ENCODE measurements around the gene IL19. TPM values are rescaled to one million over a fixed set of nuclear protein-coding genes. Genes with fewer than 3 reads are reported as not detected.
A peak's percentile ranks its signal among the peaks of the same experiment; 100 is the strongest.

The IL19 gene
- not detected in 2 replicates for total RNA-seq (2014; rRNA removed; shearing (Covaris generic))

GRCh38 chr1:206770531-206771337, at the start of gene IL19:
TSS of gene IL19 (plus strand) at chr1:206770773. CDS start at chr1:206836663, 65,890 bp downstream.
- DNase-seq (ENCODE audit: low spot score), result no peak

- DNase-seq (ENCODE audit: low spot score), result no peak
Observed at GRCh38 chr1:206721454-206721853, 49.1 kb upstream of the IL19 start.

GRCh38 chr1:206722751-206723461, 47.7 kb upstream of the IL19 start:
- DNase-seq (ENCODE audit: low spot score), result no peak

GRCh38 chr1:206723462-206723804, 47.1 kb upstream of the IL19 start:
- DNase-seq (ENCODE audit: low spot score), result no peak

GRCh38 chr1:206723805-206724472, 46.6 kb upstream of the IL19 start:
- DNase-seq (ENCODE audit: low spot score), result no peak

- DNase-seq (ENCODE audit: low spot score), result peak; percentile 37
Observed at GRCh38 chr1:206725109-206725963, 45.2 kb upstream of the IL19 start.

- no peak for DNase-seq (ENCODE audit: low spot score)
Observed at GRCh38 chr1:206727981-206728696, 42.4 kb upstream of the IL19 start.

- no peak for DNase-seq (ENCODE audit: low spot score)
Observed at GRCh38 chr1:206728697-206728987, 41.9 kb upstream of the IL19 start.

GRCh38 chr1:206729050-206729449, 41.5 kb upstream of the IL19 start:
- no peak for DNase-seq (ENCODE audit: low spot score)

- no peak for DNase-seq (ENCODE audit: low spot score)
Observed at GRCh38 chr1:206729507-206729906, 41.1 kb upstream of the IL19 start.

GRCh38 chr1:206732508-206732907, 38.1 kb upstream of the IL19 start:
- no peak for DNase-seq (ENCODE audit: low spot score)

- no peak for DNase-seq (ENCODE audit: low spot score)
Observed at GRCh38 chr1:206732992-206733391, 37.6 kb upstream of the IL19 start.

GRCh38 chr1:206734499-206735142, 36.0 kb upstream of the IL19 start:
- peak; percentile 54 for DNase-seq (ENCODE audit: low spot score)

GRCh38 chr1:206735553-206736031, 35.0 kb upstream of the IL19 start:
- no peak for DNase-seq (ENCODE audit: low spot score)

- no peak for DNase-seq (ENCODE audit: low spot score)
Observed at GRCh38 chr1:206736878-206737728, 33.5 kb upstream of the IL19 start.

GRCh38 chr1:206737729-206738201, 32.8 kb upstream of the IL19 start:
- no peak for DNase-seq (ENCODE audit: low spot score)

- DNase-seq (ENCODE audit: low spot score), result peak; percentile 31
Observed at GRCh38 chr1:206738370-206739366, 31.9 kb upstream of the IL19 start.
